GM18870 (cell line): ENCODE results near the gene LRRC27.

Source experiments
- ATAC-seq: cut with Tn5 transposase; IDR thresholded peaks from one replicate; pipeline ENCODE4 v1.9.1; 2021; ENCODE audit warnings: moderate library complexity; ENCODE audit not compliant: unreplicated experiment

The LRRC27 gene

GRCh38 chr10:132410056-132410778 lies 78.2 kb downstream of the LRRC27 start:
- no peak for ATAC-seq

- ATAC-seq, result no peak
These were observed 79.0 kb downstream of the LRRC27 start for GRCh38 chr10:132410779-132411532.

DNA sequence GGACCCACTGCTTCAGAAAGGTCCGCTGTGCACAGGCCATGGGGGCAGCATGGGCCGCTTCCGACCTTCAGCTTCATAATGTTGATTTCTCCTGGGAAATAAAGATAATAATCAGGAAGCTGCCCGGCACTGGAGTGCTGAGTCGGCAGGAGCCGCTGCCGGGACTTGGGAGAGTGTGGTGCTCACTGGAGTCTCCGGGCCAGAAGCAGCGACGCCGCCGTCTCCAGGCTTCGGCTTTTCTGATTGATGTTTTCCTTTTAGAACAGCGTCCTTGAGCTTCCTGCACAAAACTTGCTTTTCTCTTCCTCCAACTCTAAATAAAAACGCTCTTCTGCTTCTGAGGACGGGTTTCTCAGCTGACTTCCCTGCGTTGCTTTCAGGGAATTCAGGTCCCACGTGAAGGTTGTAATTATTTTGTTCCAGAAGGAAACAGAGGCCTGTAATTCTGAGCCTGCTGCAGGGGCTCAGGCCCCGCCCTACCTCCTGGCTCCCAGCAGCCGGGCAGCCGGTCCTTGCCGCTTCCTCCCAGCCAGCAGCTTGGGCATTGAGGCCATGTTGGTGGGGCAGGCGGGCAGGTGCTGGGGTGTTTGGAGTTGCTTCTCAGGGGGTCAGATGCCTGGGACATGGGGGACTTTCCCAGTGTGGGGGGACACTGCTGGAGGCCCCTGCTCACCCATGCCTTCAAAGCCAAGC lies 79.7 kb downstream of the LRRC27 start:
- no peak for ATAC-seq

DNA sequence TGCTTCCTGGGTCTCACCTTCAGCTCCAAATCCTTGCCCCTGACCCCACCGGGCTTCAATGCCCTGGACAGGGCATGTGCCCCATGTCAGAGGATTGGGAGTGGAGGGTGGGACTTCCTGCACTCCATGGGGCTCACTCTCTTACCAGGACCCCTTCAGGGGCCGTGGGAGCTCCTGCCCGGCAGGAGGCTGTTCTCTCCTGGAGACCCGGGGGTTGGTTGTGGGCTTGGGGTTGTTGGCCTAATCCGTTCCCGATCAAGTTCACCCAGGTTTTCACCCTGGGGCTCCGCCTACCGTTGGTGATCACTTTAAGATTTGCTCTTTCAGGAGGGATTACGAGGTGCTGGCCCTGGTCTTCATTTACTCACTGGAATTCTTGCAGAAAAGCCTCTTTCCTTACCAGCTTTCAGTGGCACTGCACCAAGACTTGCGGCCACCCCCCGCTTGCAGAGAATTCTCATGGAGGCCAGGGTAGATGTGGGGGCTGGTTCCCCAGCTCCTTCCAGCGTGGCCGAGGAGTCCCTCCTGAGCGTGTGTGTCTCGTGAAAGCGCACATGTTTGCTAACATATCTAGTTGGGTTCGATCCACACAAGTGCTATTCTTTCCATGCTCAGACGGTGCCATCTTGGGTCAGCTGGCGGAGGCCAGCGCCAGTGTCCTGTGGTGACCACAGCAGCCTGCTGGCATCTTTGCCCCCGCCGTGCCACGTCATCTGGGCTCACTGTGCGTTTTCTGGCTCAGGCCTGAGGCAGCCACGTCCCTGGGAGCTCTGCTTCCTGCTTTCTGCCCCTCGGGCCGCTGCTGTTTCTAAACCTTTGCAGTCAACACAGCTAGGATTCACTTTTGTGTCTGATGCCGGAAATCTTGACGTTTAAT lies 80.6 kb downstream of the LRRC27 start:
- ATAC-seq, result no peak

DNA sequence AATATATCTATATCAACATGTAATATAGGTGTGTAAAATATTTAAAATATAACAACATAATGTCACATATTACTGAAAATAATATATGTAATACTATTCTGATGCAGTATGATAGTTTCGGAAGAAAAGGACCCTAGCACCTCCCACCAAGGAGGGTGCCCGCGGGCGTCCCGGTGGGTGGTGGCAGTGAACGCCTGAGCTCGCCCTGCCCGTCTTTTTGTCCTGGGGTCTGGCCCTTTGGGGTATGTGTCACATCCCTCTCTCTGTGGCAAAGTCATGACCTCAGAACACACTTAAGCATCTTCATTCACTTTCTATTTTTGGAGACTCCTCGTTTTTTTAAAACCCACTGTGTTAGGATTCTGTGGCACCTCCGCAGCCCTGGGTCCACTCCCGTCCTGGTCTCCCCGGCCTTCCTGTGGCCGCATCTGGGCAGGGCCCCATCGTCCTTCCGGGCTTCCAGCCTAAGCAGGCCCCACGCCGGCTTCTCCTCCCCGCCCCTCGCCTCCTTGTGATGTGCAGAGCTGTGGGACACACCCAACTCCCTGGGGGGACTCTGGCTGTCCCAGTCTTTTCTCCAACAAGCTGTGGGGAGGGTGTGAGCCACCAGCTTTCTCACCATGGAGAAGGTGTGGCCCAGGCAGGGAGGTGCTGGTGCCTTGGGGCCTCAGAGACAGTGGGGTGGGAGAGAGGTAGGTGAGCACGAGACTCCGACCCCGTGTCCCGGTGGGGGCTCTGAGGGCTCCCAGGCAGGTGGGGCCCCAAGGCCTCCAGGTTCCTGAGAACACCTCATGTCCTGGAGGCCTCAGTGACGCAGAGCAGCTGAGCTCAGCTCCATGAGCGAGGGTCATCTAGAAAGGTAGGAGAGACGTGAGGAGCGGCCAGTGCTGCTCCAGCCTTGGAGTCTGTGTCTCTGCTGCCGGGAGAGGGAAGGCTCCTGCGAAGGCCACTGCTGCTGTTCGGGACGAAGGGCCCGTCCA lies 81.5 kb downstream of the LRRC27 start:
- ATAC-seq, result no peak

DNA sequence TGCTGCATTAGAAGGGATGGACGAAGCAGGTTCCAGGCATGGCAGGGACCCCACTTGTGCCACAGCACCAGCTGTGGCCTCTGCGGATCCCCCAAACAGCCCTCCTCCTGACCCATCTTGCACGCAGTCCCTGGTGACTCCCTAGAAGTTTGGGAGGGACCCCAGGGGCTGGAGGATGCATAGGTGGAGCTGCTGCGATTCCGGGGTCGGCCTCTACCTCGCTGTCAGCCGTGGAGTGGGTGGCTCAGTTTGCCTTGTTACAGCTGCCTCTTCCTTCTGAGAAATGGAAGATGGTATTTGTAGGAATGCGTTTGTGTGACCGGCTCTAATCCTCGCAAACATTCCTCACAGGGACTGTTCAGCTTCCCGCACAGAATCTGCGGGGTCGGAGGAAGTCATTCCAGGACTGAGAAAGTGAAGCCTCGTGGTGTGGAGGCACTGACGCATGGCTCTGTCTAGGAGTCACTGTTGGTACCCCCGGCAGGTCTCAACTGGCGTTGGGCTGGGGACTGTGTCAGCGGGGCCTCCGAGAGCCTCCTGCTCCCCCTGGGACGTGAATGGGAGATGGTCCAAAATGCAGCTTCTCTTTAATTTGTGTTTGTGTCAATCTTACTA lies 82.5 kb downstream of the LRRC27 start:
- no peak for ATAC-seq

- no peak for ATAC-seq
These were observed 83.3 kb downstream of the LRRC27 start for GRCh38 chr10:132415255-132415654.

GRCh38 chr10:132415956-132416355 lies 84.0 kb downstream of the LRRC27 start:
- ATAC-seq, result no peak

GRCh38 chr10:132416566-132417256 lies 84.7 kb downstream of the LRRC27 start:
- ATAC-seq, result no peak

GRCh38 chr10:132417257-132417910 lies 85.4 kb downstream of the LRRC27 start:
- no peak for ATAC-seq

- no peak for ATAC-seq
These were observed 86.0 kb downstream of the LRRC27 start for GRCh38 chr10:132417957-132418441.

- no peak for ATAC-seq
These were observed 86.8 kb downstream of the LRRC27 start for GRCh38 chr10:132418527-132419416.

DNA sequence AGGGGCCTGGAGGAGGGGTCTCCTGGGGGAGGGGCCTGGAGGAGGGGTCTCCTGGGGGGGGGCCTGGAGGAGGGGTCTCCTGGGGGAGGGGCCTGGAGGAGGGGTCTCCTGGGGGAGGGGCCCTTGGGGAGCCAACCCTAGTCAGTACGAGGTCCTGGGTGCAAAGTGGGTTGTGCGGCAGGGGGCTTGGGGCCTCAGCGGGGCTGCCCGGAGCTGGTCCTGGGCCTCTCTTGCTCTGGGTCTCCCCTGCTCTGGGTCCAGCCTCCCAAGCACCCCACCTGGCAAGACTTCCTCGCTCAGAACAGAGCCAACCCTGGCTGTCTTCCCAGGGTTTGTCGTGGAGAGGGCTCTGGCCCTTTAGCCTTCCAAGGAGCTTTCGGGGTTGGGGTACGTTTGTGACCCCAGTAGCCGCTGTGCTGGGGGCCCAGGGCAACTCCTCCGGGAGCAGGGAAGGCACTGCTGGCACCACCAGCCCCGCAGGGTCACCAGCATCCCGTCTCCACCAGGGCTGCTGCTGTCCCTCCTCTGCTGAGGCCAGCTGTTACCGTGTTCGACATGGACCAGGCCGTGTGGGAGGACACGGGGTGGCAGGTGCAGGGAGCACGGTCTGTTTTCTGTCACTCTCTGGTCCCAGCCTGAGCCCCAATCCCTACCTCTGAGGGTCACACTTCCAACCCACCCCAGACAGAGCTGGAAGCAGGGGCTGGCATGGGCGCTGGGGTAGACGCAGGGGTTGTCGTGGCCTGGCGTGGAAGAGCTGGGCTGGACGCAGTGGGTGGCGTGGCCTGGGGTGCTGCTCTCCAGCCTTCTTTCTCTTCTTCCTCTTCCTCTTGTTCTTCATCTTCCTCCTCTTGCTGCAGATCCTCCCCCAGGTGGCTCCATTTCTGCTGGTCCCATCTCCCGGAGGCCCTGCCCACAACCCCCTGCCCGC lies 87.8 kb downstream of the LRRC27 start:
- ATAC-seq, result no peak

GRCh38 chr10:132420469-132420980 lies 88.5 kb downstream of the LRRC27 start:
- ATAC-seq, result no peak

DNA sequence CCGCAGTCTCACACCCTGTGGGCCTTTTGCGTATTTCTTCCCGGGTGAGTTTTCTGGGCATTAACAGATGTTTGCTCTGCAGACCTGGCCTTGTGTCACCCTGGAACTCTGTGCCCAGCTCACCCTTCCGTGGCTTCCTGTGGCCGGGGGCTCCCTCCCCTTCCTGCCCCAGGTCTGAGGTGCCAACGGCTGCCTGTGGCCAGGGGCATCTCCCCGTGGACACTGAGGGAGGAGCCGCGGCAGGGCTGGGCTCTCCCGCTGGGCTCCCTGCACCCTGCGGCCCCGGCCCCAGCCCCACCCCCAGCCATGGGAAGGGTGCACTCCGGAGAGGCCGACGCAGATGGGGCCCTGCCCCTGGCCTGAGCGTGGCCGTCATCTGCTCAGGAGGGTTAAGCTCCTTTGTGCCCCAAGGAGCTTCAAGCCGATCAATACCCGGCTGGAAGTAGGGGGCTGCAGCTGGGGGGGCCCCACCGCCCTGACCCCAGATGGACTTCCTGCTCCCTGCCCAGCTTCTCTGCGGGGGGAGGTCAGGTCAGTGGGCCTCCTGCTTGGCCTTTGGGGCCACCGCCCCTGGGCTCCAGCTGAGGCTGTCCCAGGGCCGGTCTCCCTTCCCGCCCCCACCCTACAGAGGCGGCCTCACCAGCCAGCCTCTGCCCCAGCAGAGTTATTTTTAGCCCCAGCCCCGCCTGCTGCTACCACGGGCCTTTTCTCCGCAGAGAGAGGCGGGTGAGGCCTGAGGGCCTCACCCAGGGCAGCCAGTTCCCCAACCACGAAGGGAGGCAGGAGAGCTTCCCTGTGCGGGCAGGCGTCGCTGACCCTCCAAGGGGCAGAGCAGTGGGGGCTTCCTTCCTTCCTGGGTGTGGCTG lies 89.2 kb downstream of the LRRC27 start:
- ATAC-seq, result no peak
